Fibroblast of pulmonary artery (primary cell): ENCODE measurements around the gene DOK6.

Source experiments
- DNase-seq: peaks from one replicate; pipeline ENCODE4 v3.0.0-alpha.2; 2010; ENCODE audit warnings: low read depth
- H3K4me3 ChIP-seq: replicated peaks from 2 replicates; pipeline ENCODE4 v1.5.1; 2011; ENCODE audit warnings: low read depth, mild to moderate bottlenecking, control low read depth, low read length, moderate library complexity
- TF ChIP-seq, protein P1 (sequence below): IDR thresholded peaks from 2 replicates; pipeline ENCODE4 v1.5.1; 2011; ENCODE audit warnings: mild to moderate bottlenecking, control low read depth, low read length, inconsistent platforms; ENCODE audit errors: missing control alignments

DOK6 gene

GRCh38 chr18:69399253-69399652 lies 1.4 kb upstream of the DOK6 start:
- TF ChIP-seq, protein P1, sequence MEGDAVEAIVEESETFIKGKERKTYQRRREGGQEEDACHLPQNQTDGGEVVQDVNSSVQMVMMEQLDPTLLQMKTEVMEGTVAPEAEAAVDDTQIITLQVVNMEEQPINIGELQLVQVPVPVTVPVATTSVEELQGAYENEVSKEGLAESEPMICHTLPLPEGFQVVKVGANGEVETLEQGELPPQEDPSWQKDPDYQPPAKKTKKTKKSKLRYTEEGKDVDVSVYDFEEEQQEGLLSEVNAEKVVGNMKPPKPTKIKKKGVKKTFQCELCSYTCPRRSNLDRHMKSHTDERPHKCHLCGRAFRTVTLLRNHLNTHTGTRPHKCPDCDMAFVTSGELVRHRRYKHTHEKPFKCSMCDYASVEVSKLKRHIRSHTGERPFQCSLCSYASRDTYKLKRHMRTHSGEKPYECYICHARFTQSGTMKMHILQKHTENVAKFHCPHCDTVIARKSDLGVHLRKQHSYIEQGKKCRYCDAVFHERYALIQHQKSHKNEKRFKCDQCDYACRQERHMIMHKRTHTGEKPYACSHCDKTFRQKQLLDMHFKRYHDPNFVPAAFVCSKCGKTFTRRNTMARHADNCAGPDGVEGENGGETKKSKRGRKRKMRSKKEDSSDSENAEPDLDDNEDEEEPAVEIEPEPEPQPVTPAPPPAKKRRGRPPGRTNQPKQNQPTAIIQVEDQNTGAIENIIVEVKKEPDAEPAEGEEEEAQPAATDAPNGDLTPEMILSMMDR, result no peak
- DNase-seq, result no peak

DNA sequence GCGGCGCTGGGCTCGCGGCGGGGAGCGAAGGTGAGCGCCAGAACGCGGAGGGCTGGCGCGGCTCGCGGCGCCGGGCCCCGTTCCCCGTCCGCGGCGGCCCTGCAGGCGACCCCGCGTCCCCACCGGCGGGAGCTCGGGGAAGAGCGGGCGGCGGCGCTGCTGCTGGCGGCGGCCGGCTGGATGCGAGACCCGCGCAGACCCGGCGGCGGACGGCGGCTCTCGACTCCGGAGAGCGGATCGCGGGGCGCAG lies 213 bp downstream of the DOK6 start:
- TF ChIP-seq, protein P1, result no peak
- DNase-seq, result no peak
- peak overlapping the region; percentile 54 for H3K4me3 ChIP-seq

More at GRCh38 chr18:69399253-69399652, 1.4 kb upstream of the DOK6 start:
- H3K4me3 ChIP-seq, result no peak overlapping the region

- TF ChIP-seq, protein P1, result no peak
- peak; percentile 28 for DNase-seq
- H3K4me3 ChIP-seq, result peak overlapping the region; percentile 54
These were observed 711 bp downstream of the DOK6 start for GRCh38 chr18:69401226-69401971.

- H3K4me3 ChIP-seq, result peak overlapping the region; percentile 15
- TF ChIP-seq, protein P1, result no peak
These were observed 1.4 kb downstream of the DOK6 start for GRCh38 chr18:69401972-69402532.

DNA sequence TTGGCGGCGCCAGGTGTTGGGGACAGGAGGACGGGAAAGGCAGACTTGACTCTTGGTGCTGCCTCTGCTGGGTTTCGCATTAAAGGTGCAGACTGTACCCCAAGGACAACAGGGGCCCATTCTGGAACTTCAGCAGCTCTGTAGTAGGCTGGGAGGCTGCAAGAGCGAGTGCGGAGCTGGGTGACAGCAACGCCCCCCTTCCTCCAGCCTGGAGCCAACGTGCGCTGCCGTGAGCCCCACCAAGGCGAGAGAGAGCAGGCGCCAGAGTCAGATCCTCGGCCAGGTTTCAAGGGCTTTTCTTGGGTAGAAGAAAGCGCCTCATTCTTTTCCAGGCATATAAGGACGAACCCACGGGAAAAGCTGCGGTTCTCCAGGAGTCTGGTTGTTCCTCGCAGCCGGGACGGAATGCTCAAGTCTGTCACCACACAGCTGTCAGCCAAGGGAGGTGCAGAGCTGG lies 1.9 kb downstream of the DOK6 start:
- H3K4me3 ChIP-seq, result no peak overlapping the region
- TF ChIP-seq, protein P1, result no peak
- DNase-seq, result no peak

More at GRCh38 chr18:69401972-69402532, 1.4 kb downstream of the DOK6 start:
- no peak for DNase-seq

GRCh38 chr18:69408522-69408921 lies 7.8 kb downstream of the DOK6 start:
- TF ChIP-seq, protein P1, result no peak
- DNase-seq, result no peak
- no peak overlapping the region for H3K4me3 ChIP-seq

DNA sequence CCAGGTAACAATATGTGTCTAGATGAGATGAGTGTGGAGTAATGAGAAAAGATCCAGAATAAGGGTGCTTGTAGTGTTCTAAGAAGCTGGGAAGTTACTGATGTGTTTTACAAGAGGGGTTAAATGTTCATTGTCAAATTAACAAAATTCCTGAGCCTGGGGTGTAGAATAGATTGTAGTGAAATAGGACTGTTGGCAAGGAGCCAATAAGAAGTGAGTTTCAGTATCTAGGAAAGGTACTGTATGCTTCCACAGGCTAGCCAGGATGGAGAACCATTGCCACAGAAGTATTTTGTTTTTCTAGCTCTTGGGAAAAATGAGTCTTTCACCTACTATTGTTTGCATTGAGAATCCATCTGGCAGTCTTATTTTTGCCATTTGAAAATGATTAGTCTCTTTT lies 10.5 kb downstream of the DOK6 start:
- no peak for DNase-seq
- TF ChIP-seq, protein P1, result no peak
- H3K4me3 ChIP-seq, result no peak overlapping the region
